Fibroblast of mammary gland (primary cell): ENCODE results near the gene SLC12A6.
A peak's percentile ranks its signal among the peaks of the same experiment; 100 is the strongest.

Experiments
- DNase-seq: peaks from one replicate; pipeline ENCODE4 v3.0.0-alpha.2; 2010; ENCODE audit warnings: low read depth
- H3K4me3 ChIP-seq: 2 replicates; pipeline ENCODE4 v1.5.1; 2011; ENCODE audit warnings: low read depth, mild to moderate bottlenecking, low read length, moderate library complexity; ENCODE audit not compliant: control insufficient read depth
- CTCF ChIP-seq: conservative IDR thresholded peaks from 2 replicates; pipeline ENCODE4 v1.5.1; 2011; ENCODE audit warnings: low read depth, low read length, inconsistent platforms; ENCODE audit not compliant: control insufficient read depth, insufficient read depth

Gene SLC12A6

GRCh38 chr15:34314491-34315490 is 22.8 kb downstream of the SLC12A6 start:
- TF ChIP-seq CTCF = no peak
- peak; percentile 33 for DNase-seq
- no peak overlapping the region for H3K4me3 ChIP-seq

DNA sequence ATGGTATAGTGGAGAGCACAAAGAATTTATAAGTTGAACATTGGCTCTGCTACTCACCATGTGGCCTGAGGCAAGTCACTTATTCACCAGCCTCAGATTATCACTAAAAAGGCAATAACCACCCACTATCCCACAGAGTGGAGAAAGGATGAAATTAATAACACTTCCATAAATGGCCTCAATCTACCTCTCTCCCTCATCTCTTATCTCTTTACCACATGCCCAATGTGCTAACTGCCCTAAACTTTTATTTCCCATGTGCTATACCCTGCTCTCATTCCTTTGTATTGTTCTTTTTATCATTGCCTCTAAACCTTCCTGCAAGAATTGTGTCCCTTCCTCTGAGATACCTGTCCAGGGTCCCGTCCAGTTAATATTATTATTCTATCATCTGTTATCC is 26.0 kb downstream of the SLC12A6 start:
- H3K4me3 ChIP-seq = no peak overlapping the region
- DNase-seq = no peak
- no peak for TF ChIP-seq CTCF

DNA sequence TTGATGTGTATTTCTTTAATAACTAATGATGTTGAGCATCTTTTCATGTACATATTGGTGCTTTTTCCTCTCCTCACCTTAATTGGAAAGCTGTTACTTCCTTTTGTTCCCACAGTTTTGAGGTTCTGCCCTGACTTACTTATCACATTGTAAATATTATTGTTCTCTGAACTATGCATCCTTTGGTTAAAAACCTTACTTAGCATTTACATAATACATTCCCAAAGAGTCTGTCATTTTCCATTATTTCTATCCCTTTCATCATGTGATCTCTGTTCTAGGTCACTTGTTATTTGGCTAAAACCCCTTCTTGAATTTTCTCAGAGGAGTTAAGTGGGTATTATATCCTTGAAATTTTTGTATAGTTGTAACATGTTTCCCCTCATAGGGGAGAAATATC is 33.0 kb downstream of the SLC12A6 start:
- H3K4me3 ChIP-seq = no peak overlapping the region
- no peak for TF ChIP-seq CTCF
- DNase-seq = peak; percentile 52

DNA sequence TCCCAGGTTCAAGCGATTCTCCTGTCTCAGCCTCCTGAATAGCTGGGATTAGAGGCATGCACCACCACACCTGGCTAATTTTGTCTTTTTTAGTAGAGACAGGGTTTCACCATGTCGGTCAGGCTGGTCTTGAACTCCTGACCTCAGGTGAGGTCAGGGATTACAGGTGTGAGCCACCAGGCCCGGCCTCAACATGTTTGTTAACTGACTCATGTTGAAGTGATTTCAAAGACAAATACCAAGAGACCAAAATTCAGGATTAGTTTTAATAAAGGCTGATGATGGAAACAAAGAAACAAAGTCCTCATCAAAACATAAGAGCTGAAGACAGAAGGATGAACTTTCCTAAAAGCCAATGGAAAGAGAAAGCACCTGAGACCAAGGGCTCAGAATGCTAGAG is 36.5 kb downstream of the SLC12A6 start:
- H3K4me3 ChIP-seq = no peak overlapping the region
- DNase-seq = no peak
- no peak for TF ChIP-seq CTCF

DNA sequence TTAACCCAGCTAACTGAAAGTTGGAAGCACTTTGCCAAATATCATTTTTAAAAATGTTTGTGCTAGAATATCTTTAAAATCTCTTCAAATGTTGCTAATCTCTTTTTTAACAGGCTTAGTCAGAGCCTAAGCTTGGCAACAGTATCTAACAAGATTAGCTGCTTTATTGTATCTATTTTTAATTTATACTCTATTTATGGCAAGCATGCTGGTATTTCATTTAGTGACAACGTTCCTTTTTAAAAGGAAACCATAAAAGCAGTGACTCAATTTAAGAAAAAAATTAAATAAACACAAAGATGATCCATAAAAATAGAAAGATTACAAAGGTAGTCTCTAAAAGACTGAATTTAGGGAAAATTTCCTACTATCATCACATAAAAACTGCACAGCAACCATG is 40.5 kb downstream of the SLC12A6 start:
- no peak overlapping the region for H3K4me3 ChIP-seq
- no peak for DNase-seq
- no peak for TF ChIP-seq CTCF

DNA sequence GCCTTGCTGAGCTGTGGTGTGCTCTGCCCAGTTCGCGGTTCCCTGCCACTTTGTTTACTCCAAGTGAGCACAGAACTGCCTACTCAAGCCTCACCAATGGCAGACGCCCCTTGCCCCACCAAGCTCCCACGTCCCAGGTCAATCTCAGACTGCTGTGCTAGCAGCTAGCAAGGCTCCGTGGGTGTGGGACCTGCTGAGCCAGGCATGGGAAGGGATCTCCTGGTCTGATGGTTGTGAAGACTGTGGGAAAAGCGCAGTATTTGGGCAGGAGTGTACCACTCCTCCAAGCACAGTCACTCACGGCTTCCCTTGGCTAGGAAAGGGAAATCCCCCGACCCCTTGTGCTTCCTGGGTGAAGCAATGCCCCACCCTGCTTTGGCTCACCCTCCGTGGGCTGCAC is 45.0 kb downstream of the SLC12A6 start:
- TF ChIP-seq CTCF = no peak
- H3K4me3 ChIP-seq = no peak overlapping the region
- DNase-seq = no peak

DNA sequence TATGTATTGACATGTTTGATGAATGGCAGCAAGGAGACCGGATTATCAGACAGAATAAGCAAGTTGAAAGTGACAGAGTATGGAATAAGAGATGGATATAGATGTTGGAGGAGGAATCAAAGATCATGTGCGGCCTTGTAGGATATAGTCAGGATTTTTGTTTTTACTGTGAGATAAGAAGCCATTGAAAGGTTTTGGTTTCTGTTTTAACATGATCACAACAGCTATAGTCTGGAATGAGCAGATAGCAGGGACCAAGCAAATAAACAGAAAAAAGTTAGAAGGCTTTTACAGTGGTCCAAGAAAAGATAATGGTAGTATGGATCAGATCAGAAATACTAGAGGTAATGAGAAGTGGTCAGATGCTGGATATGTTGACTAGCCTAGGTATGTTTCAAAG is 52.6 kb downstream of the SLC12A6 start:
- TF ChIP-seq CTCF = no peak
- DNase-seq = no peak
- no peak overlapping the region for H3K4me3 ChIP-seq
